NB4 (cell line): Measurements from ENCODE around the gene PDE1A.

Experiments used
- POLR2A ChIP-seq: IDR thresholded peaks from 2 replicates; pipeline ENCODE4 v1.6.1; 2011; ENCODE audit warnings: mild to moderate bottlenecking; ENCODE audit not compliant: insufficient read length; ENCODE audit errors: extremely low read depth
- TF ChIP-seq, protein P1 (sequence below): IDR thresholded peaks from one replicate; pipeline ENCODE4 v1.5.1; 2012; ENCODE audit warnings: low read depth, low read length
- TF ChIP-seq, protein P2 (sequence below): IDR thresholded peaks from 2 replicates; pipeline ENCODE4 v1.6.1; 2011; ENCODE audit warnings: low read depth, low read length

DNA sequence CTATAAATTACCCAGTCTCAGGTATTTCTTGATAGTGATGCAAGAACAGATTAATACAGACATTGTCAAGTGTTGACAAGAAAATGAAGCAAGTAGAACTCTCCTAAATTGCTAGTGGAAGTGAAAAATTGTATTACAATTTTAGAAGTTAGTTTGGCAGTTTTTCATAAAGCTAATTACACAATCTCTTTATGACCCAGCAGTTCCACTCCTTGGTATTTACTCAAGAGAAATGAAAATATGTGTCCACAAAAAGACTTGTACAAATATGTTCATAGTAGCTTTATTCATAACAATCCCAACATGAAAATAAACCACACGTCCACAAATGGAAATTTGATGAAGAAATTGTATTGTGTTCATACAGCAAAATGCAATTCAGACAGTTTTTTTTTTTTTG, 49.4 kb downstream of the PDE1A start:
- TF ChIP-seq POLR2A = no peak
- TF ChIP-seq, protein P1, sequence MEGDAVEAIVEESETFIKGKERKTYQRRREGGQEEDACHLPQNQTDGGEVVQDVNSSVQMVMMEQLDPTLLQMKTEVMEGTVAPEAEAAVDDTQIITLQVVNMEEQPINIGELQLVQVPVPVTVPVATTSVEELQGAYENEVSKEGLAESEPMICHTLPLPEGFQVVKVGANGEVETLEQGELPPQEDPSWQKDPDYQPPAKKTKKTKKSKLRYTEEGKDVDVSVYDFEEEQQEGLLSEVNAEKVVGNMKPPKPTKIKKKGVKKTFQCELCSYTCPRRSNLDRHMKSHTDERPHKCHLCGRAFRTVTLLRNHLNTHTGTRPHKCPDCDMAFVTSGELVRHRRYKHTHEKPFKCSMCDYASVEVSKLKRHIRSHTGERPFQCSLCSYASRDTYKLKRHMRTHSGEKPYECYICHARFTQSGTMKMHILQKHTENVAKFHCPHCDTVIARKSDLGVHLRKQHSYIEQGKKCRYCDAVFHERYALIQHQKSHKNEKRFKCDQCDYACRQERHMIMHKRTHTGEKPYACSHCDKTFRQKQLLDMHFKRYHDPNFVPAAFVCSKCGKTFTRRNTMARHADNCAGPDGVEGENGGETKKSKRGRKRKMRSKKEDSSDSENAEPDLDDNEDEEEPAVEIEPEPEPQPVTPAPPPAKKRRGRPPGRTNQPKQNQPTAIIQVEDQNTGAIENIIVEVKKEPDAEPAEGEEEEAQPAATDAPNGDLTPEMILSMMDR = no peak
- TF ChIP-seq, protein P2, sequence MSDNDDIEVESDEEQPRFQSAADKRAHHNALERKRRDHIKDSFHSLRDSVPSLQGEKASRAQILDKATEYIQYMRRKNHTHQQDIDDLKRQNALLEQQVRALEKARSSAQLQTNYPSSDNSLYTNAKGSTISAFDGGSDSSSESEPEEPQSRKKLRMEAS = no peak
